ENCODE measurements around the gene MFSD8.
"Not testable (repeated sequence)": the region's sequence is repeated elsewhere in the genome, so short reads cannot be mapped to it uniquely, and the experiment has no call there.

Gene MFSD8

DNA sequence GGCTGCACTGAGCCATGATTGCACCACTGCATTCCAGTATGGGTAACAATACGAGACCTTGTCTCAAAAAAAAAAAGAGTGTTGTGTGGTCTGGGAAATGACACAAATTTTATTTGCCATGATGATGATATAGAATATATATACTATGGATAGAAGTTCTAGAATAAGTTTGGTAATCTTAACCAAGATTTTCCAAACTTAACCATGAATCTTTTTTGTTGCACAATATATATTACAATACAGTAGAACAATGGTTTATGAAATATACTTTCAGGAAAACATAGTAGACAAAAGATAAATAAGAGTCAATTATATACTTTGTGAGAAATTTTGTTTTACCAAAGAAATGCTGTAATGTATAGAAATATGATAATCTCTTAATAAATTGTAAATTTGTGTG lies 34.8 kb downstream of the MFSD8 start:
- Histone ChIP-seq H3K4me3 (ENCODE audit: low read depth, low read length) (no peak overlapping the region), H3K36me3 (ENCODE audit: control insufficient read depth, insufficient read depth, low read length) (peaks cover 2% of the 10 kb centered on the region), H3K4me1 (ENCODE audit: control insufficient read depth, insufficient read depth, low read length) (no peaks in the 10 kb centered on the region), H3K27me3 (ENCODE audit: control insufficient read depth, insufficient read depth, low read length) (no peaks in the 10 kb centered on the region), H3K9ac (ENCODE audit: low read depth, low read length) (no peak overlapping the region), H3K9me3 (ENCODE audit: control insufficient read depth, insufficient read depth, low read length) (no peaks in the 10 kb centered on the region)

DNA sequence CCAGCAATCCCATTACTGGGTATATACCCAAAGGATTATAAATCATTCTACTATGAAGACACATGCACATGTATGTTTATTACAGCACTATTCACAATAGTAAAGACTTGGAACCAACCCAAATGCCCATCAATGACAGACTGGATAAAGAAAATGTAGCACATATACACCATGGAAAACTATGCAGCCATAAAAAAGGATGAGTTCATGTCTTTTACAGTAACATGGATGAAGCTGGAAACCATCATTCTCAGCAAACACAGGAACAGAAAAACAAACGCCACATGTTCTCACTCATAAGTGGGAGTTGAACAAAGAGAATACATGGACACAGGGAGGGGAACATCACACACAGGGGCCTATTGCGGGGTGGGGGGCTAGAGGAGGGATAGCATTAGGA lies 39.3 kb downstream of the MFSD8 start:
- not testable (repeated sequence) for H3K4me1 ChIP-seq (ENCODE audit: control insufficient read depth, insufficient read depth, low read length); H3K9me3 ChIP-seq (ENCODE audit: control insufficient read depth, insufficient read depth, low read length); H3K4me3 ChIP-seq (ENCODE audit: low read depth, low read length); H3K27me3 ChIP-seq (ENCODE audit: control insufficient read depth, insufficient read depth, low read length); H3K9ac ChIP-seq (ENCODE audit: low read depth, low read length); H3K36me3 ChIP-seq (ENCODE audit: control insufficient read depth, insufficient read depth, low read length)

DNA sequence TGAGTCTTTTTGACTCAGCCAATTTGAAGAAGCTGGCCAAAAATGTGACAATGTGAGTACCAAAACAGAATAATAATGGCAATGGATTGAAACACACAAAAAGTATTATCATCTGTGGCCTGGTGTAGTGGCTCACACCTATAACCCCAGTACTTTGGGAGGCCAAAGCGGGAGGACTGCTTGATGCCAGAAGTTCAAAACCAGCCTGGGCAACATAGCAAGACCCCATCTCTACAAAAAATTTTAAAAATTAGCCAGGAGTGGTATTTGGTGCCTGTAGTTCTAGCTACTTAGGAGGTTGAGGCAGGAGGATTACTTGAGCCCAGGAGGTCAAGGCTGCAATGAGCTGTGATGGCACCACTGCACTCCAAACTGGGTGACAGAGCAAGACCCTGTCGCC lies 42.7 kb downstream of the MFSD8 start:
- H3K9me3 ChIP-seq (ENCODE audit: control insufficient read depth, insufficient read depth, low read length) = no peaks in the 10 kb centered on the region
- H3K36me3 ChIP-seq (ENCODE audit: control insufficient read depth, insufficient read depth, low read length) = peaks cover 2% of the 10 kb centered on the region
- no peak overlapping the region for H3K9ac ChIP-seq (ENCODE audit: low read depth, low read length)
- no peak overlapping the region for H3K4me3 ChIP-seq (ENCODE audit: low read depth, low read length)
- H3K27me3 ChIP-seq (ENCODE audit: control insufficient read depth, insufficient read depth, low read length) = no peaks in the 10 kb centered on the region
- H3K4me1 ChIP-seq (ENCODE audit: control insufficient read depth, insufficient read depth, low read length) = no peaks in the 10 kb centered on the region

DNA sequence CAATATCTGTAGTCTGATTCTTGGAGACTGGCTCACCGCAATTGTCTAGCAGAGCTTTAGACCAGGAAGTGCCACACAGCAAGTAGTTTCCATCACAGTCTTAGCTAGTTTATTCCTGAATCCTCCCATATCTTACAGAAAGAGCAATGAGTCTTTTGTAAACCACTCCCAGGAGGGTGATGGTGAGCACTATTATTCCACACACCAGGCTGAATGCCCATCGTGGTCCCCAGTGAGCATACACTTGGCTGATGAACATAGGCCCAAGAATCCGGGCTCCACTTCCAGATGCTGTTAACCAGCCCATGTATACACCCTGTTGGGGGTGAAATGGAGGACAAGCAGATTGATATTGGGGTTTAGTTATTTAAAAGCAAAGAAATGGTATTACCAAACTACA lies 44.5 kb downstream of the MFSD8 start:
- Histone ChIP-seq H3K4me3 (ENCODE audit: low read depth, low read length) (no peak overlapping the region), H3K9ac (ENCODE audit: low read depth, low read length) (no peak overlapping the region), H3K36me3 (ENCODE audit: control insufficient read depth, insufficient read depth, low read length) (no peaks in the 10 kb centered on the region), H3K9me3 (ENCODE audit: control insufficient read depth, insufficient read depth, low read length) (no peaks in the 10 kb centered on the region), H3K27me3 (ENCODE audit: control insufficient read depth, insufficient read depth, low read length) (no peaks in the 10 kb centered on the region), H3K4me1 (ENCODE audit: control insufficient read depth, insufficient read depth, low read length) (no peaks in the 10 kb centered on the region)

DNA sequence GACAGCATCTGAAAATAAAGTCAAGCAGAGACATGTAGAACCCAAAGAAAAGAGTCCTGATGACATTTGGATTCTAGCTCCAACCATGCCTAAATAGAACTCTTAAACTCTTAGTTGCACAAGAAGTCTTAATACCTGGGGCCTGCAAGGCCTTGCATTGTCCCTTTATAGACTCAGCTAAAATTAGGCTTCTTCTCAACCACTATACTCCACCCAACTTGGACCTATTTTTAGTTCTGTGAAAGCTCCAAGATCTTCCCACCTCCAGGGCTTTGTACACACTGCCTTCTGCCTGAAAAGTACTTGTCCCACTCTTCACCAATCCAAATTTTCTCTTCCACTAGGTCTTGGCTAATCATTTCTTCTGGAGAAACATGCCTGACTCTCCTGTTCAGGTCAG lies 47.8 kb downstream of the MFSD8 start:
- Histone ChIP-seq H3K36me3 (ENCODE audit: control insufficient read depth, insufficient read depth, low read length) (no peaks in the 10 kb centered on the region), H3K9me3 (ENCODE audit: control insufficient read depth, insufficient read depth, low read length) (no peaks in the 10 kb centered on the region), H3K4me1 (ENCODE audit: control insufficient read depth, insufficient read depth, low read length) (no peaks in the 10 kb centered on the region), H3K27me3 (ENCODE audit: control insufficient read depth, insufficient read depth, low read length) (no peaks in the 10 kb centered on the region), H3K9ac (ENCODE audit: low read depth, low read length) (no peak overlapping the region), H3K4me3 (ENCODE audit: low read depth, low read length) (no peak overlapping the region)

DNA sequence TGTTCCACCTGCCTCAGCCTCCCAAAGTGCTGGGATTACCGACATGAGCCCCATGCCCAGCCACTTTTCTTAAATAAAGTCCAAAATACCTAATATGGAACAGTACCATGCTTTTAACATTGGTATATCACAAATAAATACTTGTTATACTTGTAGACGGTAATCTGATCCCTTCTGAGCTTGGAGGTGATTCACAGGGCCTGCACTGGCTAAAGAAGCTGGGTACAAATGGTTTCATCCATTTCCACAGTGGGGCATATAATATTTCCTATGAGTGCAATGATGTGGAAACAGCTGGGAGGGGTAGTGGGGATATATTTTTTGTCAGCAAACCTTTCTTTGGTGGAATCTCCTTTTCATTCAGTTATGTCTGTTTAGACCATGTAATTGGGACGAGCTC lies 48.5 kb downstream of the MFSD8 start:
- Histone ChIP-seq H3K36me3 (ENCODE audit: control insufficient read depth, insufficient read depth, low read length) (no peaks in the 10 kb centered on the region), H3K9me3 (ENCODE audit: control insufficient read depth, insufficient read depth, low read length) (no peaks in the 10 kb centered on the region), H3K4me3 (ENCODE audit: low read depth, low read length) (no peak overlapping the region), H3K27me3 (ENCODE audit: control insufficient read depth, insufficient read depth, low read length) (no peaks in the 10 kb centered on the region), H3K4me1 (ENCODE audit: control insufficient read depth, insufficient read depth, low read length) (no peaks in the 10 kb centered on the region), H3K9ac (ENCODE audit: low read depth, low read length) (no peak overlapping the region)

DNA sequence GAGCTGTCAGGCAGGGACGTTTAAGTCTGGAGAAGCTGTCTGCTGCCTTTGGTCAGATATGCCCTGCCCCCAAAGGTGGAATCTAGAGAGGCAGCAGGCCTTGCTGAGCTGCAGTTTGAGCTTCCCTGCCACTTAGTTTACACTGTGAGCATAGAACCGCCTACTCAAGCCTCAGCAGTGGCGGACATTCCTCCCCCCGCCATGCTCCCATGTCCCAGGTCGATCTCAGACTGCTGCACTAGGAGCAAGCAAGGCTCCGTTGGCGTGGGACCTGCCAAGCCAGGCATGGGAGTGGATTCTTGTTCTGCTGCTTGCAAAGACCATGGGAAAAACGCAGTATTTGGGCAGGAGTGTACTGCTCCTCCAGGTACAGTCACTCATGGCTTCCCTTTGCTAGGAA lies 59.9 kb downstream of the MFSD8 start:
- no peaks in the 10 kb centered on the region for H3K4me1 ChIP-seq (ENCODE audit: control insufficient read depth, insufficient read depth, low read length)
- no peaks in the 10 kb centered on the region for H3K9me3 ChIP-seq (ENCODE audit: control insufficient read depth, insufficient read depth, low read length)
- no peaks in the 10 kb centered on the region for H3K36me3 ChIP-seq (ENCODE audit: control insufficient read depth, insufficient read depth, low read length)
- no peak overlapping the region for H3K9ac ChIP-seq (ENCODE audit: low read depth, low read length)
- H3K4me3 ChIP-seq (ENCODE audit: low read depth, low read length) = no peak overlapping the region
- H3K27me3 ChIP-seq (ENCODE audit: control insufficient read depth, insufficient read depth, low read length) = no peaks in the 10 kb centered on the region

DNA sequence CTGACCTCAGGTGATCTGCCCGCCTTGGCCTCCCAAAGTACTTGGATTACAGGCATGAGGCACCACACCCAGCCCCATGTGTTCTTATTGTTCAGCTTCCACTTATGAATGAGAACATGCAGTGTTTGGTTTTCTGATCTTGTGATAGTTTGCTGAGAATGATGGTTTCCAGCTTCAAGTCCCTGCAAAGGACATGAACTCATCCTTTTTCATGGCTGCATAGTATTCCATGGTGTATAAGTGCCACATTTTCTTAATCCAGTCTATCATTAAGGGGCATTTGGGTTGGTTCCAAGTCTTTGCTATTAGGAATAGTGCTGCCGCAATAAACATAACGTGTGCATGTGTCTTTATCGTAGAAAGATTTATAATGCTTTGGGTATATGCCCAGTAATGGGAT lies 65.3 kb downstream of the MFSD8 start:
- H3K9me3 ChIP-seq (ENCODE audit: control insufficient read depth, insufficient read depth, low read length); H3K36me3 ChIP-seq (ENCODE audit: control insufficient read depth, insufficient read depth, low read length); H3K9ac ChIP-seq (ENCODE audit: low read depth, low read length); H3K4me3 ChIP-seq (ENCODE audit: low read depth, low read length); H3K27me3 ChIP-seq (ENCODE audit: control insufficient read depth, insufficient read depth, low read length); H3K4me1 ChIP-seq (ENCODE audit: control insufficient read depth, insufficient read depth, low read length): not testable (repeated sequence)

DNA sequence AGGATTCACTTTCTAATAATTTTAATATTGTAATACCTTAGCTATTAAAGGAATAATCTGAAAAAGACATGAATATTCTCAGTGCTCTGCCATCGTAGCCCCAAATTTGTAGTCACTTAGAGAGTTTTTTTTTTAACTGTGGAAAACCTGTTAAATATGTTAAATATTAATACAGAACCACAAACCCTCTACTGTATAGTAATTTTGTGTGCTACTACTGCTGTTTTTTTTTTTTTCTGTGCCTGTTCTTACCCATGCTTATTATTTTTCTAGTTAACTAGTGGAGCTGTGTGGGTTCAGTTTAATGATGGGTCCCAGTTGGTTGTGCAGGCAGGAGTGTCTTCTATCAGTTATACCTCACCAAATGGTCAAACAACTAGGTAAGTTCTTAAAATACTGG lies 68.4 kb downstream of the MFSD8 start:
- peaks cover 14% of the 10 kb centered on the region for H3K36me3 ChIP-seq (ENCODE audit: control insufficient read depth, insufficient read depth, low read length)
- no peak overlapping the region for H3K9ac ChIP-seq (ENCODE audit: low read depth, low read length)
- no peaks in the 10 kb centered on the region for H3K9me3 ChIP-seq (ENCODE audit: control insufficient read depth, insufficient read depth, low read length)
- H3K27me3 ChIP-seq (ENCODE audit: control insufficient read depth, insufficient read depth, low read length) = no peaks in the 10 kb centered on the region
- H3K4me1 ChIP-seq (ENCODE audit: control insufficient read depth, insufficient read depth, low read length) = no peaks in the 10 kb centered on the region
- H3K4me3 ChIP-seq (ENCODE audit: low read depth, low read length) = no peak overlapping the region

DNA sequence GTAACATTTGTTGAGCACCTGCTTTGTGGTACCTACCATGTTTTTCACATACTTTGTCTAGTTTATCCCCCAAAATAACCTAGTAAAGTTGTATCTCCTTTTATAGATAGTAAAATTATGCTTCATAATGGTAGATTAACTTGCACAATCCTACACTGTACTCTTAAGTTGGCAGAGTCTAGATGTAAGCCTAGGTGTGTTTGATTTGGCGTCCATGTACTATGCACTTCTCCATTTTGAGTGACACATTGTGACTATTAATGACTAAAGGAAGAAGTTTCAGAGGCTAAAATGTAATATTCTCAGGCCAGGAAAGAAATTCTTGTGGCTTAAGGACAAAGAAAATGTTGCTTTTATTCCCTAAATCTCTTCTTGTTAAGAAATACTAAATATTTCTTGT lies 68.9 kb downstream of the MFSD8 start:
- no peaks in the 10 kb centered on the region for H3K27me3 ChIP-seq (ENCODE audit: control insufficient read depth, insufficient read depth, low read length)
- no peaks in the 10 kb centered on the region for H3K4me1 ChIP-seq (ENCODE audit: control insufficient read depth, insufficient read depth, low read length)
- H3K9me3 ChIP-seq (ENCODE audit: control insufficient read depth, insufficient read depth, low read length) = no peaks in the 10 kb centered on the region
- no peak overlapping the region for H3K9ac ChIP-seq (ENCODE audit: low read depth, low read length)
- no peak overlapping the region for H3K4me3 ChIP-seq (ENCODE audit: low read depth, low read length)
- peaks cover 15% of the 10 kb centered on the region for H3K36me3 ChIP-seq (ENCODE audit: control insufficient read depth, insufficient read depth, low read length)

DNA sequence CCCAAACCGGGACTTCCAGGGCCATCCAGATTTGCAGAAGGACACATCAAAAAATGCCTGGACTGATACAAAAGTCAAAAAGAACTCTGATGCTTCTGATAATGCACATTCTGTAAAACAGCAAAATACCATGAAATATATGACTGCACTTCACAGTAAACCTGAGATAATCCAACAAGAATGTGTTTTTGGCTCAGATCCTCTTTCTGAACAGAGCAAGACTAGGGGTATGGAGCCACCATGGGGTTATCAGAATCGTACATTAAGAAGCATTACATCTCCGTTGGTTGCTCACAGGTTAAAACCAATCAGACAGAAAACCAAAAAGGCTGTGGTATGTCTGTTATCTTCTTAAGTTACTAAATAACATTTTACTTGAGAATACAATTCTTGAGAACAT lies 75.1 kb downstream of the MFSD8 start:
- Histone ChIP-seq H3K4me3 (ENCODE audit: low read depth, low read length) (no peak overlapping the region), H3K4me1 (ENCODE audit: control insufficient read depth, insufficient read depth, low read length) (no peaks in the 10 kb centered on the region), H3K9ac (ENCODE audit: low read depth, low read length) (no peak overlapping the region), H3K36me3 (ENCODE audit: control insufficient read depth, insufficient read depth, low read length) (peaks cover 30% of the 10 kb centered on the region), H3K27me3 (ENCODE audit: control insufficient read depth, insufficient read depth, low read length) (no peaks in the 10 kb centered on the region), H3K9me3 (ENCODE audit: control insufficient read depth, insufficient read depth, low read length) (no peaks in the 10 kb centered on the region)

DNA sequence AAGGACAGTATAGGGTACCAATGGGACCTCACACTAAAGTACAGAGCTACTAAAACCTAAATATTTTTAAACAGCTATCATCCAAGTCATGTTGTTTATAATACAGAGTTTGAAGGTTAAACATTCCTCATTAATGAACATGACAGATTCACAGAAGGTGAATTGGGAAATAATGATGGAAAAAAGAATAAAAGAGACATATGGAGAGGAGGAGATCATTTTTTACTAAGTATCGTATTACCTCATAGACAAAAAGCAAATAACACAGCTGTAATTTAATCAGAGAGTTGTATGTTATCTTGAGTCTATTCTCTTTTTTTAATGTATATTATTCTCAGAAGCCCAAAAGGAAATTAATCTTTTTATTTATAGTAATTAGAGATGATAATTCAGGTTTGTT lies 76.4 kb downstream of the MFSD8 start:
- Histone ChIP-seq H3K27me3 (ENCODE audit: control insufficient read depth, insufficient read depth, low read length) (no peaks in the 10 kb centered on the region), H3K36me3 (ENCODE audit: control insufficient read depth, insufficient read depth, low read length) (peaks cover 20% of the 10 kb centered on the region), H3K4me1 (ENCODE audit: control insufficient read depth, insufficient read depth, low read length) (no peaks in the 10 kb centered on the region), H3K4me3 (ENCODE audit: low read depth, low read length) (no peak overlapping the region), H3K9ac (ENCODE audit: low read depth, low read length) (no peak overlapping the region), H3K9me3 (ENCODE audit: control insufficient read depth, insufficient read depth, low read length) (no peaks in the 10 kb centered on the region)

DNA sequence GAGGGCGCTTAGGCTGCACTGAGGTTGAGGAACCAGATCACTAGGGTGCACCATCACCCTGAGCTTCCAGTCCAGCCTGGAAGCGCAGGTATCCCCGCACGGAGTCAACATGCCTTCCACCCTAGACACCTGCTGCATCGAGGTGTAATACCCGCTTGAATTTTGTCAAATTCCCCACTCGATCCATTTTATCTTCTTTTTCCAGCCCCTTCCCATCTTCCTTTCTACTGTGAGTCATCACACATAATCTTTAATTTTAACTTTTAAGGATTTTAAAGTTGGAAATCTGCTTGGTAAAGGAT lies 83.5 kb downstream of the MFSD8 start:
- Histone ChIP-seq H3K36me3 (ENCODE audit: control insufficient read depth, insufficient read depth, low read length) (peaks cover 6% of the 10 kb centered on the region), H3K4me1 (ENCODE audit: control insufficient read depth, insufficient read depth, low read length) (no peaks in the 10 kb centered on the region), H3K4me3 (ENCODE audit: low read depth, low read length) (peak overlapping the region; percentile 93), H3K9me3 (ENCODE audit: control insufficient read depth, insufficient read depth, low read length) (no peaks in the 10 kb centered on the region), H3K27me3 (ENCODE audit: control insufficient read depth, insufficient read depth, low read length) (no peaks in the 10 kb centered on the region), H3K9ac (ENCODE audit: low read depth, low read length) (peak overlapping the region; percentile 99)
